ENCODE measurements around the gene ENDOV.

The ENDOV gene

GRCh38 chr17:80414803-80415625 is at the start of gene ENDOV:
TSS of gene ENDOV (plus strand) at chr17:80415167. CDS start at chr17:80415195, 28 bp downstream.
- peak within 1 kb of the TSS; percentile 69 for H3K27ac Mint-ChIP-seq
- peaks cover 24% of the 10 kb centered on the region for H3K4me1 Mint-ChIP-seq
- DNase-seq, result peak; percentile 96
- peaks cover 6% of the 10 kb centered on the region for H3K36me3 Mint-ChIP-seq
- H3K9me3 Mint-ChIP-seq, result no peaks in the 10 kb centered on the region
- CTCF ChIA-PET, result interaction anchor here (1.6 kb wide), 2 partner anchors 12 to 555 kb away, joined by 3 to 6 read pairs; no protein-coding TSS in a partner anchor
- H3K27me3 Mint-ChIP-seq, result peaks cover 28% of the 10 kb centered on the region
- peak within 1 kb of the TSS; percentile 78 for H3K4me3 Mint-ChIP-seq

GRCh38 chr17:80365983-80366382 is 49.0 kb upstream of the ENDOV start:
- H3K27ac Mint-ChIP-seq, result peak overlapping the region; percentile 14
- CTCF ChIA-PET, result no interaction called here
- peak; percentile 19 for DNase-seq

GRCh38 chr17:80367503-80367902 is 47.5 kb upstream of the ENDOV start:
- Mint-ChIP-seq H3K36me3 (peaks cover 80% of the 10 kb centered on the region), H3K9me3 (no peaks in the 10 kb centered on the region), H3K27me3 (no peaks in the 10 kb centered on the region), H3K4me3 (no peak overlapping the region), H3K27ac (no peak overlapping the region), H3K4me1 (no peaks in the 10 kb centered on the region)
- CTCF ChIA-PET, result no interaction called here
- DNase-seq, result peak; percentile 14

More at GRCh38 chr17:80365983-80366382, 49.0 kb upstream of the ENDOV start:
- Mint-ChIP-seq H3K4me3 (no peak overlapping the region), H3K27me3 (no peaks in the 10 kb centered on the region), H3K36me3 (peaks cover 81% of the 10 kb centered on the region), H3K4me1 (no peaks in the 10 kb centered on the region), H3K9me3 (no peaks in the 10 kb centered on the region)

- H3K36me3 Mint-ChIP-seq, result peaks cover 75% of the 10 kb centered on the region
Measured at GRCh38 chr17:80371196-80371595, 43.8 kb upstream of the ENDOV start.

GRCh38 chr17:80372456-80372855 is 42.5 kb upstream of the ENDOV start:
- H3K4me1 Mint-ChIP-seq, result no peaks in the 10 kb centered on the region
- H3K27ac Mint-ChIP-seq, result no peak overlapping the region
- H3K27me3 Mint-ChIP-seq, result no peaks in the 10 kb centered on the region
- H3K4me3 Mint-ChIP-seq, result no peak overlapping the region
- H3K36me3 Mint-ChIP-seq, result peaks cover 77% of the 10 kb centered on the region
- CTCF ChIA-PET, result interaction anchor here (0.7 kb wide), 1 partner anchor 245 kb away, joined by 3 read pairs; no protein-coding TSS in a partner anchor
- DNase-seq, result no peak
- H3K9me3 Mint-ChIP-seq, result no peaks in the 10 kb centered on the region

More at GRCh38 chr17:80371196-80371595, 43.8 kb upstream of the ENDOV start:
- no peak for DNase-seq
- CTCF ChIA-PET, result no interaction called here
- H3K4me1 Mint-ChIP-seq, result no peaks in the 10 kb centered on the region
- no peak overlapping the region for H3K27ac Mint-ChIP-seq
- H3K4me3 Mint-ChIP-seq, result no peak overlapping the region
- no peaks in the 10 kb centered on the region for H3K27me3 Mint-ChIP-seq
- H3K9me3 Mint-ChIP-seq, result no peaks in the 10 kb centered on the region

GRCh38 chr17:80372922-80373570 is 41.9 kb upstream of the ENDOV start:
- peak; percentile 17 for DNase-seq
- Mint-ChIP-seq H3K27me3 (no peaks in the 10 kb centered on the region), H3K4me1 (no peaks in the 10 kb centered on the region), H3K36me3 (peaks cover 77% of the 10 kb centered on the region), H3K9me3 (no peaks in the 10 kb centered on the region), H3K4me3 (no peak overlapping the region), H3K27ac (no peak overlapping the region)
- CTCF ChIA-PET, result no interaction called here

- Mint-ChIP-seq H3K36me3 (peaks cover 82% of the 10 kb centered on the region), H3K27me3 (no peaks in the 10 kb centered on the region), H3K27ac (peak overlapping the region; percentile 58), H3K4me1 (no peaks in the 10 kb centered on the region), H3K4me3 (no peak overlapping the region), H3K9me3 (no peaks in the 10 kb centered on the region)
- no peak for DNase-seq
- CTCF ChIA-PET, result no interaction called here
Measured at GRCh38 chr17:80374039-80374731, 40.8 kb upstream of the ENDOV start.

- H3K27me3 Mint-ChIP-seq, result no peaks in the 10 kb centered on the region
- H3K4me1 Mint-ChIP-seq, result no peaks in the 10 kb centered on the region
- peak overlapping the region; percentile 11 for H3K27ac Mint-ChIP-seq
- CTCF ChIA-PET, result no interaction called here
- no peak overlapping the region for H3K4me3 Mint-ChIP-seq
- no peak for DNase-seq
- H3K36me3 Mint-ChIP-seq, result peaks cover 83% of the 10 kb centered on the region
- H3K9me3 Mint-ChIP-seq, result no peaks in the 10 kb centered on the region
Measured at GRCh38 chr17:80374732-80375585, 40.0 kb upstream of the ENDOV start.

GRCh38 chr17:80376531-80376930 is 38.4 kb upstream of the ENDOV start:
- H3K4me3 Mint-ChIP-seq, result no peak overlapping the region
- no peak for DNase-seq
- no peaks in the 10 kb centered on the region for H3K9me3 Mint-ChIP-seq
- peaks cover 84% of the 10 kb centered on the region for H3K36me3 Mint-ChIP-seq
- no peaks in the 10 kb centered on the region for H3K4me1 Mint-ChIP-seq
- CTCF ChIA-PET, result no interaction called here
- no peaks in the 10 kb centered on the region for H3K27me3 Mint-ChIP-seq
- peak overlapping the region; percentile 40 for H3K27ac Mint-ChIP-seq

- Mint-ChIP-seq H3K27me3 (no peaks in the 10 kb centered on the region), H3K36me3 (peaks cover 81% of the 10 kb centered on the region), H3K9me3 (no peaks in the 10 kb centered on the region), H3K4me3 (no peak overlapping the region), H3K4me1 (no peaks in the 10 kb centered on the region), H3K27ac (no peak overlapping the region)
- DNase-seq, result peak; percentile 1
- CTCF ChIA-PET, result interaction anchor here (1.0 kb wide), 1 partner anchor 8 kb away, joined by 4 read pairs; no protein-coding TSS in a partner anchor
Measured at GRCh38 chr17:80377798-80378197, 37.2 kb upstream of the ENDOV start.

GRCh38 chr17:80379348-80379747 is 35.6 kb upstream of the ENDOV start:
- Mint-ChIP-seq H3K4me3 (no peak overlapping the region), H3K4me1 (no peaks in the 10 kb centered on the region), H3K9me3 (no peaks in the 10 kb centered on the region), H3K27ac (no peak overlapping the region), H3K27me3 (no peaks in the 10 kb centered on the region), H3K36me3 (peaks cover 88% of the 10 kb centered on the region)
- CTCF ChIA-PET, result no interaction called here
- no peak for DNase-seq

GRCh38 chr17:80380068-80380467 is 34.9 kb upstream of the ENDOV start:
- H3K9me3 Mint-ChIP-seq, result no peaks in the 10 kb centered on the region
- H3K27me3 Mint-ChIP-seq, result no peaks in the 10 kb centered on the region
- H3K4me1 Mint-ChIP-seq, result no peaks in the 10 kb centered on the region
- CTCF ChIA-PET, result interaction anchor here (0.8 kb wide), 1 partner anchor 17 kb away, joined by 3 read pairs; no protein-coding TSS in a partner anchor
- H3K36me3 Mint-ChIP-seq, result peaks cover 87% of the 10 kb centered on the region
- peak overlapping the region; percentile 42 for H3K27ac Mint-ChIP-seq
- no peak overlapping the region for H3K4me3 Mint-ChIP-seq
- no peak for DNase-seq

- DNase-seq, result peak; percentile 13
- H3K9me3 Mint-ChIP-seq, result no peaks in the 10 kb centered on the region
- CTCF ChIA-PET, result interaction anchor here (0.8 kb wide), 1 partner anchor 18 kb away, joined by 3 read pairs; no protein-coding TSS in a partner anchor
- peak overlapping the region; percentile 42 for H3K27ac Mint-ChIP-seq
- no peaks in the 10 kb centered on the region for H3K27me3 Mint-ChIP-seq
- H3K4me3 Mint-ChIP-seq, result no peak overlapping the region
- no peaks in the 10 kb centered on the region for H3K4me1 Mint-ChIP-seq
- H3K36me3 Mint-ChIP-seq, result peaks cover 86% of the 10 kb centered on the region
Measured at GRCh38 chr17:80380555-80381002, 34.4 kb upstream of the ENDOV start.

All from activated naive CD4-positive, alpha-beta T cell treated with anti-CD3 and anti-CD28 coated beads, Interleukin-2, amount 10 ng/mL, durations not matched to agents 7 days and 5 days (primary cell).